Stimulated activated CD8-positive, alpha-beta memory T cell treated with anti-CD3 and anti-CD28 coated beads, Interleukin-4, amount 100 ng/mL, for 24 hours (primary cell): ENCODE results near the gene MADCAM1.

Experiments used
- DNase-seq: peaks from one replicate; pipeline ENCODE4 v3.0.0-alpha.2; 2020; ENCODE audit warnings: low read depth

The MADCAM1 gene

DNA sequence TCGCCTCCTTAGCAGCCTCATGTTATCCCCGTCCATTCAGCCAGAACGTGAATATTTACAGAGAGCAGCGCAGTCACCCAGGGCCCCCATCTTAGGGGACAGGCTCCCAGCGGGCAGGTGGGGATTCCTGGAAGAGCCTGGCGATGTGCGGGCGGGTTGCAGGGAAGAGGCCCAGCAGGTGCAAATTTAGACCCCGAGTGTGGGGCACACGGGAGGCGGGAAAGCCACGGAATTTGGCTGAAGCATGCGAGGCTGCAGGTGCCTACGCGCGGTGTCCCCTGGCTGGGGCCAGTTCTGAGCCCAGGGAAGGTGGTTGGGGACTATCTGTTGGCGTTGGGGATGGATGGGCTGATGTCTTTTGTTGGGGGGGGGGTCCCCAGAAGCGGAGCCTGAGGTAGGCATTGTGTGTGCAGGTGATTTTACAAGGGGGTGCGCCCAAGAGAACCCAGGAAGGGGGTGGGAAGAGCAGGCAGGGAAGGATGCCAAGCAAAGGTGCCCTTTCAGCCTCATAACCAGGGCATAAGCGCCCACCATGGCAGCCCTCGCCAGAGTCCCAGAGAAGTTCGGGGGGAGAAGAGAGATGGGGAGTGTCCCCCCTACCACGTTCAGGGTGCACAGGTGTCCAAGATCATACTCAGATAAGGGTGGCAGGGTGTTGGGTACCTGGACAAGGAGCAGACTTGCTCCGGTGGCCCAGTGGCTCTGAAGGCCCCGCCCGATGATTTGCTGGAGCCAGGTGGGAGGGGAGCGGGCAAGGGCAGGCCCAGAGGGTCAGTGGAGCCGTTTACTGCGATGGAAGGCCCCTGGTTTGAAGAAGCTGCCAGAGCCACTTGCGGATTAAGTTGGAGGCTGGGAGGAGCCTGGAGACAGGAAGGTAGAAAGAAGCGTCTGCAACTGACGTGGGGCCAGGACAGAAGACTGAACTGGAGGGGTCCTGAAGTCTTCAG is 12.2 kb downstream of the MADCAM1 start:
- no peak for DNase-seq

DNA sequence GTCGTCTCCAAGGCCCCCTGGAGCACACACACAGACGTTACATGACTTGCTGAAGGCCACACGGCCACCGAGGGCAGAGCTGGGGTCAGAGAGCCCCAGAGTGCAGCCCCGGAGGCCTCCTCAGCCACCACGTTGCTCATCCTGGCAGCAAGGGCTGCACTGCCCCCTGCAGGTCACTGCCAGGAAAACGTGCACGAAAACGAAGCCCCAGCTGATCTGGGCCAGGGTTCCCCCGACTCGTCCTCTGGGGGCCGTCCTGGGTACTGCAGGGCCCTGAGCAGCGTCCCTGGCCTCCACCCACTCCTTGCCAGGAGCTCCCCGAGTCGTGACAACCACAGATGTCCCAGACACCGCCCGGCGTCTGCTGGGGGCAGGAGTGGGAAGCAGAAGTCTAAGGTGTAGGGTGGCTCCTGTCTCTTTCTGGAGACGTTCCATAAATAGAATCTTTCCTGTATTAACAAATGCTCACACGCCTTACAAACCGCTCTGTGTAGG is 14.4 kb downstream of the MADCAM1 start:
- DNase-seq: peak; percentile 87

DNA sequence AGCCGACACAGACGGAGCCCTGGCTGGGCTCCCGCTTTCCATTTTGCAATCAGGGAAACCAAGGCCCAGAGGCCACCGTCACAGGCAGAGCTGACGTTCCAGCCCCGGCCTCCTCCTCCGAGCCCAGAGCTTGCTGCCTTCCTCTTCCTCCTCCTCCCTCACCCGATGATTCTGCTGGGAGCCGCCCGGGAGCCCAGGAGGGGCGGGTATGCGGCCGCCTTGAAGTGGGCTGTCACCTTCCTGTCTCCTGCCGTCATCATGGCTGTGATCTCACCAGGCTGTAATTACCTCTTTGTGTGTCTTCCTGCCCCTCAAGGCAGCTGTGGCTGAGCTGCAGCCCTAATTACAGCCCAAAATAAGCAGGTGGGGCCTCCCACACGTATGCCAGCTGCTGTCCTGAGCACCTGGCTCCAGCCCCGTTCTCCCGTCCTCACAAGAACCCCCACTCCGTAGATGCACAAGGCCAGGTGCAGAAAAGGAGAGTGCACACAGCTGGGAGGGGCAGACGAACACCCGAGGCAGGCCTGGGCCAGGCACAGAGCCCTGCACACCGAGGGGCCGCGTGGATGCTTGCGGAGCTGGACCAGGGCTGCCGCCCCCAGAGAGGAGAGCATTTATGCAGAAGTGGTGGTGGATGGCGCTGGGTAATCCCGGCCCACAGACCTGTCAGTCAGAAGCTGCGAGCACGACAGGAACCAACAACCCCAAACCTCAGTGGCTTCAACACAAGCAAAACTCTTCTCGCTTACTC is 15.0 kb downstream of the MADCAM1 start:
- peak; percentile 59 for DNase-seq

DNA sequence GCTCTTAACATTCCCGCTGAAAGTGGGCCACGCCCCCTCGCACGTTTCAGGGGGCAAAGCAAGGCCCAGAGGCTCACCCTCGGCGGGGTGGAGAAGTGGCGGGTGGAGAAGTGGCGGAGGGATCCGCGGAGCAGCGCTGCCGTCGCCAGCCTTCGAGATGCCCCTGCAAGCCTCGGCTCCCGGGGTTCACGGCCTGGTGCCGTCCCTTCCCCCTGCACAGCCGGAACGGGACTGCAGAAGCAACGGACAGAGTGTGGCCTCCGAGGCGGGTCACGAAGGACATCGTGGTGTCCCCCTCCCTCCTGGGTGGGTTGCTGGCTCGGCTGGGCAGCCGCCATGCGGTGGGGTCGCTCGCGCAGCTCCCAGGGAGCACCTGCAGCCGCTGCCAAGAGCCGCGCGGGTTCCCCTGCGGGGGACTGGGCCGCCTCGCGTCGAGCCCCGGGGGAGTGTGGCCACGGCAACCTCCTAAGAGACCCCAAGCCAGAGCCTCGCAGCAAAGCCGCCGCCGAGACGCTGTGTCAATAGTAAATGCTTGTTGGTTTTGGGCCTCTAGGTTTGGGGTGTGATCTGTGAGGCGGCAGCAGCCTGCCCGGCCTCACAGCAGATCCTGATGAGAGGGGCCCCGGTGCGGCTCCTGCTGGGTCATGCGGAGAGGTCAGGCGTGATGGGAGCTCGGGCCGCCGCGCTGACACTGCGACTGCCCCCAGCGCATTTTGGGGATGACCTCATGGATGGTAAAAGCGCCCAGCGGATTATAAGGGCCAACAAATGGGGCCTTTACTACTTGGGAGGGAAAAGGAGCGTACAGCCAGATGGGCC is 16.5 kb downstream of the MADCAM1 start:
- no peak for DNase-seq

DNA sequence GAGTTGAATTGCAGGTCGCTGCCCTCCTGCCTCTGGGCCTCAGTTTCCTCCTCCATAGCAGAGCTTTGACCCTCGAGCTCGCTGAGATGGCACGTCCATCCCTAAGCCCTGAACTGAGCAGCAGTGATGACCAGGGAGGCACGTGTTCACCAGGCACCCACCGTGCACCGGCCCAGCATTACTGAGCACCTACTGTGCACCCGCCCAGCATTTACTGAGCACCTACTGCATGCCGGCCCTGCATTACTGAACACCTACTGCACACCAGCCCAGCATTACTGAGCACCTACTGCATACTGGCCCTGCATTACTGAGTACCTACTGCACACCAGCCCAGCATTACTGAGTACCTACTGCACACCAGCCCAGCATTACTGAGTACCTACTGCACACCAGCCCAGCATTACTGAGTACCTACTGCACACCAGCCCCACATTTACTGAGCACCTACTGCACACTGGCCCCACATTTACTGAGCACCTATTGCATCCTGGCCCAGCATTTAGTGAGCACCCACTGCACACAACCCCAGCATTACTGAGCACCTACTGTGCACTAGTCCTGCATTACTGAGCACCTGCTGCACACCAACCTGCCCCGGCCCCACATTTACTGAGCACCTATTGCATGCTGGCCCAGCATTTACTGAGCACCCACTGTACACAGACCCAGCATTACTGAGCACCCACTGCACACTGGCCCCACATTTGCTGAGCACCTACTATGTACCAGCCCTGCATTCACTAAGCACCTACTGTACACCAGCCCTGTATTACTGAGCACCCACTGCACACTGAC is 17.3 kb downstream of the MADCAM1 start:
- no peak for DNase-seq

DNA sequence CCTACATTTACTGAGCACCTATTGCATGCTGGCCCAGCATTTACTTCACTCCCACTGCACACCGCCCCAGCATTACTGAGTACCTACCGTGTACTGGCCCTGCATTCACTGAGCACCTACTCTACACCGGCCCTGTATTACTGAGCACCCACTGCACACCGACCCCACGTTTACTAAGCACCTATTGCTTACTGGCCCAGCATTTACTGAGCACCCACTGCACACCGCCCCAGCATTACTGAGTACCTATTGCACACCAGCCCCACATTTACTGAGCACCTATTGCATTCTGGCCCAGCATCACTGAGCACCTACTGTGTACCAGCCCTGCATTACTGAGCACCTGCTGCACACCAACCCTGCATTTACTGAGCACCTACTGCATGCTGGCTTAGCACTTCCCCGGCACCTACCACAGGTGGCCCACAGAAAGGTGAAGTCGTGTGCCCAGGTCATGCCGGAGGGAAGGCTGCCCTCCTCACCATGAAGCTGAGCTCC is 17.9 kb downstream of the MADCAM1 start:
- no peak for DNase-seq

DNA sequence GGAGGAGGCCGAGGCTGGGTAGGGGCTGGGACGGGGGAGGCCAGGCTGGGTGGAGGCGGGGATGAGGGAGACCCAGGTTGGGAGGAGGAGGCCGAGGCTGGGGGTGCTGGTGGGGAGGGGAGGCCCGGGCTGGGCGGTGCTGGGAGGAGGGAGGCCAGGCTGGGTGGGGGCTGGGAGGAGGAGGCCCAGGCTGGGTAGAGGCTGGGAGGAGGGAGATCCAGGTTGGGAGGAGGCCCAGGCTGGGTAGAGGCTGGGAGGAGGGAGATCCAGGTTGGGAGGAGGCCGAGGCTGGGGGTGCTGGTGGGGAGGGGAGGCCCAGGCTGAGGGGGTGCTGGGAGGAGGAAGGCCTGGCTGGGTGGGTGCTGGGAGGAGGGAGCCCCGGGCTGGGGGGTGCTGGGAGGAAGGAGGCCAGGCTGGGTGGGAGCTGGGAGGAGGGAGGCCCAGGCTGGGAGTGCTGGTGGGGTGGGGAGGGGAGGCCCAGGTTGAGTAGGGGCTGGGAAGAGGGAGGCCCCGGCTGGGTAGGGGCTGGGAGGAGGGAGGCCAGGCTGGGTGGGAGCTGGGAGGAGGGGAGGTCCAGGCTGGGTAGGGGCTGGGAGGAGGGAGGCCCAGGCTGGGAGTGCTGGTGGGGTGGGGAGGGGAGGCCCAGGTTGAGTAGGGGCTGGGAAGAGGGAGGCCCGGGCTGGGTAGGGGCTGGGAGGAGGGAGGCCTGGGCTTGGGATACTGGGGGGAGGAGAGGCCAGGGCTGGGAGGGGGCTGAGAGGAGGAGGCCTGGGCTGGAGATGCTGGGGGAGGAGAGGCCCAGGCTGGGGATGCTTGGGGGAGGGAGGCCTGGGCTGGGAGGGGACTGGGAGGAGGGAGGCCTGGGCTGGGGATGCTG is 21.7 kb downstream of the MADCAM1 start:
- DNase-seq: no peak

DNA sequence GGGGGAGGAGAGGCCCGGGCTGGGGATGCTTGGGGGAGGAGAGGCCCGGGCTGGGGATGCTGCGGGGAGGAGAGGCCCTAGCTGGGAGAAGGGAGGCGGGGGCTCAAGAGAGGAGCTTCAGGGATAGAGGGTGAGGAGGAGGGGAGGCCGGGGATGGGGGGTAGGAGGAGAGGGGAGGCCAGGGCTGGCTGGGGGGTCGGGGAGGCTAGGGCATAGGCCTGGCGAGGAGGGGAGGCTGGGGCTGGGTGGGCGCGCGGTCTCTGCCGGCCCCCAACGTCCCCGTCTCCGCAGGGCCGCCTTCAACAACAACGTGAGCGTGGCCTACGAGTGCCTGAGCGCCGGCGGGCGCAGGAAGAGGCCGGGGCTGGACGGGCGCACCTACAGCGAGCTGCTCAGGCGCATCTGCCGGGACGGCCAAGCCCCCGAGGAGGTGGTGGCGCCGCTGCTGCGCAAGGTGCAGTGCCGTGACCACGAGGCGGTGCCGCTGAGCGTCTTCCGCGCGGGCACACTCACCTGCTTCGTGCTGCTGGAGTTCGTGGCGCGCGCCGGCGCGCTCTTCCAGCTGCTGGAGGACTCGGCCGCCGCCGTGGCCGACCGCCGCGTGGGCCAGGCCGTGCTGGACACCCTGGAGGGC is 22.4 kb downstream of the MADCAM1 start:
- DNase-seq: no peak

DNA sequence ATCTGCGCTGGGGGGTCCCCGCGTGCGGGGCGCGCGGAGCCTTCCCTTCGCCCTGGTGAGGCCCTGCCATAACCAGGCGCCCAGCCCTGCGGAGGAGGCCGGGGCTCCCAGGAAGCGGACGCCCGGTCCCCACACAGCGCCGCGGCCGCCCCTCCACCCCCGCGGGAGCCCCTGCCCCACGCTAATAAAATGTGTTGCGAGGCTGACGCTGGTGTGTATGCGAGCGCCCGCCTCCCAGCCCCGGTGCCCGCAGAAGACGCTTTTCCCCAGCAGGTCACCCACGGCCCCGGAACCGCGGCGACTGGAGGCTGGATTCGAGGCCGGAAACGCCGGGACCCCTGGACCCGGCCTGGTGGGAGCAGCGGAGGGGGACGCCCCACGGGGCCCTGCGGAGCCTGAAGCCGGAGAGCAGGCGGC is 23.2 kb downstream of the MADCAM1 start:
- no peak for DNase-seq

DNA sequence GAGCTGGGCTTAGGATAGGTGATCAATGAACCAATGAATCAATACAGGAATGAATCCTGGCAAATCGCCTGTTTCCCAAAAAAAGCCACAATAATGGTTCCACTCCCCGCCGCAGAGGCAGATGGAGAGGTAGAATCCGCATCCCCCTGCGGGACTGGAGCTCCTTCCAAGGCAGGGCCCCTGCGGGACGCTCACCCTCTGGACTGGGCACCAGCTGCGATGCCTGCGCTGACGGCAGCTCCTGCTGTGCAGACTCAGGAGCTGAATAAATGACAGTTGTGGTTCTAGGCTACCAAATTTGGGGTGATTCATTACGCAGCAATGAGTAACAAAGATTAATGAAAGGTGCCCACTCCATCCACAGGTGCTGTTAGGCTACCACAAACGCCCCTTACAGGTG is 26.4 kb downstream of the MADCAM1 start:
- no peak for DNase-seq

DNA sequence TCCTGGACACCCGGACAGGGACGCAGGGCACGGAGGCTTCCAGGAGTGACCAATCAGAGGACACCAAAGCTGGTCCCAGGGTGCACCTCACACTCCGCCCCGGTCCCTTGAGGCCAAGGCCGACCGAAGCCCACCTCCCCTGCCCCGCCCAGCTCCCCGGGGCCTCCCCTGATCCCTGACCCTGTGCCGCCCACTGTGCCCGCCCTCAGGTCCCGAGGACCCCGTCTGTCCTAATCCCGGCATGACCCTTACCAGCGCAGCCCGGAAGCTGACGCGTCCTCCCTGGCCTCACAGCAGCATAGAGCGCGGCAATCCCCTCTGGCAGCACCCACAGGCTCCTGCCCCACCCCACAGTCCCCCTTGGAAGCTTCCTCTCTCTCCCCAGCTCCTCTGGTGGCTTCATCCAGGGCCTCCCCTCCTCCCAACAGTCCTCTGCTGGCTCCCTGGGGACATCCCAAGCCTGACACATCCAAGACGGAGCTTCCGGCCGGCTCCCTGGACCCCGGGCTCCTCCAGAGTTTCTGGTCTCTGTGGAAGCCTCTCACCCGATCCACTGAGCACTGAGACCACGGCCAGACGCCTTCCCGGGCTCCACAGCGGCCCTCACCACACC is 27.9 kb downstream of the MADCAM1 start:
- no peak for DNase-seq

DNA sequence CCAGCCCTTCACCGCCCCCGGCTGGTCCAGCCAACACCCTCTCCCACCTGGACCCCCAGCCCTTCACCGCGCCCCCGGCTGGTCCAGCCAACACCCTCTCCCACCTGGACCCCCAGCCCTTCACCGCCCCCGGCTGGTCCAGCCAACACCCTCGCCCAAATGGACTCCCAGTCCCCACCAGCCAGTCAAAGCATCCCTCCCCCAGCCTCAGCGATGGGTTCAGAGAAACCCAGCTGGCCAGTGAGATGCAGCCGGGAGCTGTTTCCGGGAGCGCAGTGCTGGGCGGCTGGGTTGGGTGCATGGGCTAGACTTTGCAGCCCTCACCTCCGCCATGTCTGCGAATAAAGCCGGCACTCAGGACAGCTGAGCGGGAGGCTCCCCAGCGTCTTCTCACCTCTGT is 28.7 kb downstream of the MADCAM1 start:
- no peak for DNase-seq

DNA sequence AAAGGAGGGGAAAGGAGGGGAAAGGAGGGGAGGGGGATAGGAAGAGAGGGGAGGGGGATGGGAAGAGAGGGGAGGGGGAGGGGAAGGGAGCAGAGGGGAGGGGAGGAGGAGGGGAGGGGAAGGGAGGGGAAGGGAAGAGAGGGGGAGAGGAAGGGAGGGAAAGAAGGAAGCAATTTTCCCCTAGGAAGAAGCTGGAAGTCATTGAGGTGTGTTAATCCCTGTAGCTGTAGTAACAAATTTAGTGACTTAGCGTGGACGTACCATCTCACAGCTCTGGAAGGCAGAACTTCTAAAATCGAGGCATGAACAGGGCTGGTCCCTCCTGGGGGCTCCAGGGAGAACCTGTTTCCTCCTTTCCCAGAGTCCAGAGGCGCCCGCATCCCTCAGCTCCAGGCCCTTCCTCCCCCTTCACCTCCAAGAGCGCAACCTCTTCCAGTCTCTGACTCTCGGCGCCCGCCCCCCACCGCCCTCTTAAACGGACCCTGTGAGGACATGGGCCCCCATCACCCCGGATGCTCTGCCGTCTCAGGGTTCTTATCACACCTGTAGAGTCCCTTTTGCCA is 29.7 kb downstream of the MADCAM1 start:
- DNase-seq: no peak

DNA sequence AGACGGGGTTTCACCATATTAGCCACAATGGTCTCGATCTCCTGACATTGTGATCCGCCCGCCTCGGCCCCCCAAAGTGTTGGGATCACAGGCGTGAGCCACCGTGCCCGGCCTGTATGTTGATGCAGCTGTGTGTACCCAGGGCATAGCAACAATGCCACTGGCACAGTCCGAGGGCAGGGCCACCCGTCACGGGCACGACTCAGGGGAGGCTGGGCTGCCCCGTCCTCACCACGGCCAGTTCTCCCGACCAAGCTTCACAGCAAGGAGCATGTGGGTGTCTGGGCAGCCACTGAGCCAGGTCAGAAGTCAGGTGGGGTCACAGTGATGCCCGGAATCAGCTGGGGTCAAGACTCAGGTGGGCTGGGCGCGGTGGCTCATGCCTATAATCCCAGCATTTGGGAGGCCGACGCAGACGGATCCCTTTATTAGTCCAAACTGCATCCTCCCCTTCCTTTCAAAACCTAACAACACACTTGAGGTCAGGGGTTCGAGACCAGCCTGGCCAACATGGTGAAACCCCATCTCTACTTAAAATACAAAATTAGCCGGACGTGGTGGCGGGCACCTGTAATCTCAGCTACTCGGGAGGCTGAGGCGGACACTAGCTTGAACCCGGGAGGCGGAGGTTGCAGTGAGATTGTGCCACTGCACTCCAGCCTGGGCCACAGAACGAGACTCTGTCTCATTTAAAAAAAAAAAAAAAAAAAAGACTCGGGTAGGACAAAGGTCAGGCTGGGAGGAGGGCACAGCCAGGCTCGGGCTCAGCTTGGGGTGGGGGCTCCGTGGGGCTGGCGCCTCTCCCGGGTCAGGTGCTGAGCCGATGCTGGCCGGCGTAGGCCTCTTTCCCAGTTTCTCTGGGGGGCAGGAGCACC is 34.1 kb downstream of the MADCAM1 start:
- no peak for DNase-seq

DNA sequence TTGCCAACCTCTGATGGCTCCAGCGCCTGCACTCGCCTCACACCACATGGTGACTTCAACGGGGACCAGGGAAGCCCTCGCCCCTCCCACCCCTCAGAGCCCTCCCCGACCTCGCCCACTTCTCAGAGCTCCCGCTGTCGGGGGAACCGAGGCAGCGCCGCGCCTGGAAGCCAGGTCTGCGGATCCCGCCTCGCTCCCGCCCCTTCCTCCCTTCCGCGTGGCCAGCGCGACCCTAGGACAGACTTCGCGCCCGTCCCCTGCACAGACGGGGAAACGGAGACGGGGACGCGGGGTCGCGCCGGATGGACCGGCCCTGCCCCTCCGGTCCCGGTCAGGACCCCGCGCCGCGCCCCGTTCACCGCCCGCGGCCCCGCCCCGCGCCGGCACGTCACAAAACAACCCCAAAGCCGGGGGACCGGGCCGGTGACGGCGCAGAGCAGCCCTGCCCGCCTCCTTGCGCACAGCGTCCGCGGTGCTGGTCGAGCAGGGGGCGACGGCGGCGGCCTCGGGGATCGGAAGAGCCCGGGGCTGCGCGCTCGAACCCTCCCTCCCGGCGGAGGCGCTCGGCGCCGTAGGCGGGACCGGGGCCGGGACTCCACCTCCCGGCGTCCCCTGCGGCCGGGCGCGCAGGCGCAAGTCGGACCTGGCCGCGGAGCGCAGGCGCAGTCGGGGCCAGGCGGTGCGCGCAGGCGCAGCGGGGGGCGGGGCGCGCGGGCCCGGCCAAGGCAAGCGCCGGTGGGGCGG is 34.9 kb downstream of the MADCAM1 start:
- peak; percentile 78 for DNase-seq

DNA sequence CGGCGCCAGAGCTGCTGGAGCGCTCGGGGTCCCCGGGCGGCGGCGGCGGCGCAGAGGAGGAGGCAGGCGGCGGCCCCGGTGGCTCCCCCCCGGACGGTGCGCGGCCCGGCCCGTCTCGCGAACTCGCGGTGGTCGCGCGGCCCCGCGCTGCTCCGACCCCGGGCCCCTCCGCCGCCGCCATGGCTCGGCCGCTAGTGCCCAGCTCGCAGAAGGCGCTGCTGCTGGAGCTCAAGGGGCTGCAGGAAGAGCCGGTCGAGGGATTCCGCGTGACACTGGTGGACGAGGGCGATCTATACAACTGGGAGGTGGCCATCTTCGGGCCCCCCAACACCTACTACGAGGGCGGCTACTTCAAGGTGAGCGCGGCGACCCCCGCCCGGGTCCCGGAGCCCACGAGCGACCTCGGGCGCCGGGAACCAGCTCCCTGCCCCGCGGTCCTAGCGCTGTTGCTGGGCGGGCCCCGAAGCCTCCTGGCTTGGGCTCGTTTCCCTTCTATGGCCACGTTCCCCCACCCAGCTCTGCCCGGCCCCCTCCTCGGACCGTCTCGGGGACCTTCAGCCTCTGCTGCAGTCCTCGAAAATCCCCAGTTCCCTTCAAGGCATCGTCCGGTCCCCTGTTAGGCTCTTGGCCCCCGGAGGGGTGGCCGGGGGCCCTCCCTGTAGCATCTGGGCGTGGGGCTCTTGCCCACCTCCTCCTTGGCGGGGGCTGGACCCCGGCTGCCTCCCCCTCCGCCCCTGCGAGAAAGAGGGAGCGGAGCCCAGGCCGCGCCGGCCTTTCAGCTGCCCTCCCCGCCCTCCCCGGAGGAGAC is 35.7 kb downstream of the MADCAM1 start, which contains the start of gene CDC34:
Gene CDC34 (plus strand): TSS at position 8 of the 808 bp plus-strand sequence. CDS start 172 bp downstream, at position 180.
- no peak for DNase-seq
